HG03196 (cell line): ENCODE results near the gene TUT4.

ENCODE experiments used
- ATAC-seq: cut with Tn5 transposase; IDR thresholded peaks from one replicate; pipeline ENCODE4 v1.9.1; 2021; ENCODE audit not compliant: unreplicated experiment

TUT4 gene

DNA sequence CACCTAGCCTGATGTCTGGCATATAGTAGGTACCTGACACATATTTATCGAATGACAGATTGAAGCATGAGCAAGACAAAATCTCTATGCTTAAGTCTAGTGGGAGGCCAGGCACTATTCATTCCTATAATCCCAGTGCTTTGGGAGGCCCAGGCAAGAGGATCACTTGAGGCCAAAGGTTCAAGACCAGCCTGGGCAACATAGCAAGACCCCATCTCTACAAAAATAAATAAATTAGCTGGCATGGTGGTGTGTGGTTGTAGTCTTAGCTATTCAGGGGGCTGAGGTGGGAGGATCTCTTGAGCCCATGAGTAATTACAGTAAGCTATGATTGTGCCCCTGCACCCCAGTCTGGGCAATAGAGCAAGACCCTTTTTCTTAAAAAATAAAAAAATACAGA lies 23.2 kb upstream of the TUT4 start:
- ATAC-seq = no peak

DNA sequence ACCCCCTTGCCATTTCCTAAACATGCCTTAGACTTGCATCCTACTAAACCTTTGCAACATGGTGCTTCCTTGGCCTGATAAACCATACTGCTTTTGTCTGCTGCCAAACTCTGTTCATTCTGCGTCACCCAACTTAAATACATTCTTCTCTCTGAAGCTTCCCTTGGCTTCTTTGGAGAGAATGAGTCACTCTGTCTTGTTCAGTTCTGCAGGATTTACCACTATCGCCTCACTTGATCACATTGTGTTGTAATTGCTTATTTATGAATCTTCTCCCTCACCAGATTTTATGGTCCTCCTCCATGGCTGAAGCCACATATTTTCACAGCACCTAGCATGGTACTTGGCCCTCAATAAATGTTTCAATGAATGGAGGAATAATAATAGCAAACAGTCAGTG lies 21.7 kb upstream of the TUT4 start:
- ATAC-seq = no peak

DNA sequence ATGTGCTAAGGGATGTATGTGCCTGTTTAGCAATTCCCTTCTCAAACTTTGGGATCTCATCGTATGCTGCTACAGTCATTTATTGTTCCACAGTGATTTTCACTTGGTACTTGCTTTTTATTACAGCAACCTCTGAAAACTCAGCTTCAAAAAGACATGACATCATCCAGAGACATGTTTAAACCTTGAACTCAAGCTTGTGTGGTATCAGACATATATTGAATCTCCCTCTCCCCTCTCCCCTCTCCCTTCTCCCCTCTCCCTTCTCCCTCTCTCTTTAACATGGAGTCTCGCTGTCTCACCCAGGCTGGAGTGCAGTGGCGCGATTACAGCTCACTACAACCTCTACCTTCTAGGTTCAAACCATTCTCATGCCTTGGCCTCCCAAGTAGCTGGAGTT lies 19.5 kb upstream of the TUT4 start:
- ATAC-seq = no peak

DNA sequence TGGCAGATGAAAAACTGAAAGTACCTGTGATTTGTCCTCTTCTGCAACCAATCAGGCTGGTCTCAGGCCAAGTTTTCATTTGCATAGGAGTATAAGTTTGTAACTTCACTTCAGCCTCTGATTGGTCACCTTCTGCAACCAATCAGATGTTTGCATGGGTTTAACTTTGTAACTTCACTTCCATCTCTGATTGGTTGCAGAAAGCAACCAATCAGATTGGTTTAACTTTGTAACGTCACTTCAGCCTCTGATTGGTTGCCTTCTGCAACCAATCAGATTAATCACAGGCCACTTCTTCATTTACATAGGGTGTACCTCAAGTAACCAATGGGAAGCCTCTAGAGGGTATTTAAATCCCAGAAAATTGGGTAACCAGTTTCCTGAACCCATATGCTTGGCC lies 18.9 kb upstream of the TUT4 start:
- no peak for ATAC-seq

DNA sequence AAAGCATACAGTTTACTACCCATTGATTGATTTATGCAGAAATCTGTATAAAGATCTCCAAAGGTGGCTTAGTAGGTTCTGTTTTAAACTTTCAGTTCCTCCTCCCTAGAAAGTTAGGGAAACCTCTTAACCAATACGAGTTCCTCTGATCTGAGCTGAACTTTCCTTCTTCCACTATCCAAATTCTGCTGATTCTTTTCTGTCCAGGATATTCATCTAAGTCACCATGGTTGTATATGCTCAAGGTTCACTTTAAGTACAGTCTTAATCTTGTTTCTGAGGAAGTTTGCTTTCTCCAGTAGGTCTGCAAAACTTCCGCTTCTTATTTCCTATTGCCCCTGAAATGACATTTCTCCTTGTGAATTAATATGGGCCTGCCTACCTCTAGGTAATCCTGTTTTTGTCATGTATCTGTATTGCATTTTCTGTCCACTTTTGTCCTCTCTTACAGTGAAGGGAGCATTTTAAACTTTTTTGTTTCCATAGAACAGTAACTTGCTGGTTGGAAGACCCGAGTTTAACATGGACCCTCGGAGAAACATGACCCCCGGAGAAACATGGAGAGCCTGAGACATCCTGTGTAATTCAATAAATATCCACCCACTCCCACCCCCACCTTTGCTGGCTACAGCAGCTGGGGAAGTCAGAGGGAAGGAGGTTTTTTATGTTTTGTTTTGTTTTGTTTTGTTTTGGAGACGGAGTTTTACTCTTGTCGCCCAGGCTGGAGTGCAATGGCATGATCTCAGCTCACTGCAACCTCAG lies 16.7 kb upstream of the TUT4 start:
- ATAC-seq = no peak

DNA sequence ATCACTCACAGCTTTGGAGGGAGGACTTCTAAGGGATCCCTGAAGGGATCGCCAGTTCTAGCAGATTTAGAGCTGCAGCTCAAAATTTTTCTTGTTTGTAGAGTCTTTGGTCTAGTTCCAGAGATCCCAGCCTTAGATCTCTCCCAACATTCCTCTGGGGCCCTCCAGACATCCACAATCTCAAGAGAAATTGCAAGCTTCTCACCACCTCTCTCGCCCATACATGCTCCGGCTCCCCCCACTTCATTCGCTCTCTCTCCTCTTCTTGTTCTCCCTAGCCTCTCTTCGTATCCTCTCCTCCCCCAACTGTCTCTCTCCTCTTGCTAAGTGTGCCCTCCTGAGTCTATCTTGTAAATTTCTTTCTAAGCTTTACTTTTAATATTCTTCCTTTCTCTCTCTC lies 15.1 kb upstream of the TUT4 start:
- ATAC-seq = no peak

DNA sequence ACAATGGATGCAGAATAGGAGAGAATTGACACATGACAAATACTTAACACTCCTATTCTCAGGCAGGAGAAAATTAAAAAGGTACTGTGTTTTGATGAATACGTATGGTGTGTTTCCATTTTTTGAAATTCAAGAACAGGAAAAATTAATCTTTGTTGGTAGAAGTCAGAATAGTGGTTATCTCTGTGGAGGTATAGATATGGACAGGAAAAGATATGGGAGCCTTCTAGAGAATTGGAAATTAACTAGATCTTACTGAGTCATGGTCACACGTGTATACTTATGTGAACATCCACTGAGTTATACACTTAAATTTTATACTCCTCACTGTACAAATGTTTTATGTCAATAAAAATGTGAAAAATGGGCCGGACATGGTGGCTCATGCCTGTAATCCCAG lies 9.9 kb upstream of the TUT4 start:
- ATAC-seq = no peak

DNA sequence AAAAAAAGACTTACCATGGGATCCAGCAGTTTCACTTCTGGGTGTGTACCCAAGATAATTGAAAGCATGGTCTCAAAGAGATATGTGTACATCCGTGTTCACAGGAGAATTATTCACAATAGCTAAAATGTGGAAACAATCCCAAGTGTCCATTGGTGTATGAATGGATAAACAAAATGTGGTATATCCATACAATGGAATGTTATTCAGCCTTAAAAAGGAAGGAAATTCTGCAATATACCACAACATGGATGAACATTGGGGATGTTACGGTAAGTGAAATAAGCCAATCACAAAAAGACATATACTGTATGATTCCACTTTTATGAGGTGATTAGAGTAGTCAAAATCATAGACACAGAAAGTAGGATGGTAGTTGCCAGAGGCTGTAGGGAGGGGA lies 7.0 kb upstream of the TUT4 start:
- ATAC-seq = no peak

DNA sequence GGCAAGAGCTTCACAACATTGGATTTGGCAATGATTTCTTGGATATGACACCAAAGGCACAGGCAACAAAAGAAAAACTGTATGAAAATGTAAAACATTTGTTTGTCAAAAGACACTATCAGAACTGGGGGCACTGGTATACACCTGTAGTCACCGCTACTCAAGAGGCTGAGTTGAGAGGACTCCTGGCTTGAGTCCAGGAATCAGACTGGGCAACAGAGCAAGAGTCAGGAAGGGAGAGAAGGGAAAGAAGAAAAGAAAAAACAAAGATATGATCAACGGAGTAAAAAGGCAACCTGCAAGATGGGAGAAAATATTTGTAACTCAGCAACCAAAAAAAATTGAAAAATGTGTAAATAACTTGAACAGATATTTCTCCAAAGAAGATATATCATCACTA lies 6.0 kb upstream of the TUT4 start:
- no peak for ATAC-seq

DNA sequence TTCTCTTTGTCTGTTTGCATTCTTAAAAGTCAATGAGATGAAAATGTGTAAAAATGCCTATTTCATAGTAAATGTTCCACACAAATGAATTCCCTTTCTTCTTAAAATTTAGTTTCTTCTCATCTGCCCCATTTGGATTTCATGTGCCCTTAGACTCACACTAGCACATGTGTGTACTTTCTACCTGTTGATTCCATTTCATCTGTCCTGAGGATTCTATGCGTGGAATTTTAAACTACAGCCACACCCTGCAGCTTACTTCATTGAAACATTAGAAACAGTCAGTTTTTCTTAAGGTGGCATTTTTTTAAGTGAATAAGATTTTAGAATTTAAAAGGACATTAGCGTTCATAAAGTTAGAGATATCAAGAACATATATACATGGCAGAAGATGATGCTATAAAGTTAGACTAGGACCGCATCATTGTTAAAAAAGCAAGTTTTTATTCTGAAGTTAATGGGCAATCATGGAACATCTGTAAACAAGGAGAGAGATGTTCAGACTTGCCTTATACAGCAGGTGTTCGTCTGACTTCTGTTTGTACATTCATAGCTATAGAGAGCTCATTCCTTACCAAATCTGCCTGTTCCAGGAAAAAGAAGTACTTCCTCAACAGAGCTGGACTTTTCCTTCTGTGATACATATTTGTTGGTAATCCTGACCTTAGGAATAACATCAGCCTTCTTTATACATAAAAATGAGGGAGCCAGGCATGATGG lies 3.9 kb upstream of the TUT4 start:
- ATAC-seq = no peak

DNA sequence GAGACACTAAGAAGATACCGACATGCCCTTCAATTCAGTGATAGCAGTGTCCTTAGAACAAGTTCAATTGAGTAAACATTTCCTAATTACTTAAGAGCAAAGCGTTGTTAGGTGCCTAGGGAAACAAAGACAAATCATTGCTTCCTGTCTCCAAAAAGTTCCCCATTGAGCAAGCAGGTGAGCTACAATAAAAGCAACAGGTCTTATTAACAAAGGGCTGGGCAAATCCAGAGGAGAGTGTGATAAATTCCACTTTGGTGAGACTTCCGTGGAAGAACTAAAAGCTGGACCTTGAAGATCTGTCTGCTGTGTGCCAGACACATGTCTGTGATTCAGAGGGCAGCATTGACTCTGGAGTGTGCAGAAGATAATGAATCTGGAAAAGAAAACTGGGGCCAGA lies 1.9 kb upstream of the TUT4 start:
- ATAC-seq = no peak

DNA sequence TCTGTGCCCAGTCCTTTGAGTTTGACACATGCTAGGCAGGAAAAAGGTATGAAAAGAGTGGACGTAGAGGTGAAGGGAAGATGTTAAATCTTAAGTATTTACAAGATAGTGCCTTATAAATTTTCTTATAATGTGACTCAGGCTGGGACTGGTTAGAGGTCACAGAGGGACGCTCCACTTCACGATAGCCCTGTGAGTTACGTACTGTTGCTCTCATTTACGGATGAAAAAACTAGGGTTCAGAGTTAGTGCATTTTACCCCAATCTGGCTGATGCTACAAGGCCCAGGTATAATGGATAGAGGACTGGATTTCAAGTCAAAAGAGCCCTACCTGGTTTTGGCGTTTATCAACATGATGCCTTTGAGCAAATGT lies 1.4 kb upstream of the TUT4 start:
- no peak for ATAC-seq

DNA sequence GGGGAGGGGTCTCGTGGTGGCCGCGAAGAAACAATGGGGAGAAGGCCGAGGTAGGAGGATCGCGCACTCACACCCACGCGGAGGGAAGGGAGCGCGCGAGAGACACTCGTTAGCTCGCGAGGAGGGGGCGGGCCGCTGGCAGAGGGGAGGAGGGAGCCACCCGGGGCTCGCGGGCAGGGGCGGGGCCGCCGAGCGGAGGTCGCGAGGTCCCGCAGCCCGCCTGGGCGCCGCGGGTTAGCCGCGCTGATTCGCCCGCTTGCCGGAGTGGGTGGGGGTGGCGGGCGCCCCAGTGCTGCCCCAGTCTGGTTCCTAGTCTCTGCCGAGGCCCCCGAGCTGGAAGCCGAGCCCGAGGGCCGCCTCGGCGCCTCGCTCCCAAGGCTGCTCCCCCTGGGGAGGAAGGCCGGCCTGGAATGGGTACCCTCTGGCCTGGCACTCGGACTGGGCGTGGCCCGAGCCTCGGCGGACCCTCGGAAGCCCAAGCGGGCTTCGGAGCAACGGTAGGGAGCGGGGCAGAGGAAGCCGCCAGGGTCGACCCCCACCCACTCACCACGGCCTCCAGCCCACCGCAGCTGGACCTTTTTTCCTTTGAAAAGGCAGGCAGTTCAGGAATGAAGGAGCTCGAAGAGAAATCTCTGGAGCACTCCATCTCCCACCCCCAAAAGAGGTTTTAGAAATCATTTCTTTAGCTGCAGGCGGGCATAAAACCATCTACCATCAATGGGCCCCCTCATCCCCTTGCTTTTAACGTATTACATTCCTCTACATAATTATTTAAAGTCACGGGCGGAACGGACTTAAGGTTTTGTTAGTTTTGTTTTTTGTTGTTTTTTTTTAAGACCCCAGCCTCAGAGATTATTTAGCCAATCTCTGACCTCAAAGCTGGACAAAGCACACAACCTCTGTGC lies 722 bp upstream of the TUT4 start:
- peak; percentile 58 for ATAC-seq

DNA sequence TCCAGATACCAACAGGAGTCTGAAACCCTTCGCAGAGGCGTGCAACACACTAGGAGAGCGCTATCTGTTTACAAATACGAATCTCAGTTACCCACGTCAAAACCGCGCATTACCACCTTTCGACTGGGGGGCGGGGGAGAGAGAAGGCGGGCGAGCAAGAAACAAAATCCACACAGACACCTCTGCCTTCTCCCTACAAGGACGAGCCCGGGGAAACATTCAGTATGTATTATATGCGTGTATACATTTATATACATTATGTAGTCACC lies 722 bp downstream of the TUT4 start:
- ATAC-seq = peak; percentile 29

DNA sequence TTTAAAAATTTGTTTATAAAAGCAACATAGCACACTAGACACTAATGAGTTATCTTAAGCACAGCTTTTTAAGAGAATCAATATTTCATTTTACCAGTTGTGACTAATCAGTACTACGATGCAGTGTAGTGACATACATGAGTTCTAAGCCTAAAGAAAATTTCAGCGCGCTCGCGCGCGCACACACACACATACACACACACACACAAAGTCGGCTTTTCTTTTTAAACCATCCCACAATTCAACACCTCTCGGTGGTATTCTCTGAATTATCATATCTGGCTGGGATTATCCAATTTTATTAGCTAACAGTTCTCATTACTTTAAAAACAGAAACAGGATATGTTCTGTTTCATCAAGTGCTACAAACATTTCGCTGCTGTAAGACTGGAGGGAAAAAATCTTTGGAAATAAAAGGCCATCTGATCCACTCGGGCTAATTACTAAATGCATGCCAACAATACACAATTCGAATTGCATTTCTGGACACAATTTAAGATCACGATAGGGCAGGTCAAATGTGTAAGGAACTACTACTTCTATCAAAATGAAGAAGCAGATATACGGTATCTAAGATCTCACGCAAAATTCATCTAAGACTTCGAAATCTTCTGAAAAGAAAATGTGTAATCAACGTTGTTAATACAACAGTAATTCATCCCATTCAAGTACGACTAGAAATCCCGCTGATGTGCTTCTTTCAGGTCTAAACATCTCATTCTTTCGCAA lies 1.2 kb downstream of the TUT4 start:
- ATAC-seq = no peak

DNA sequence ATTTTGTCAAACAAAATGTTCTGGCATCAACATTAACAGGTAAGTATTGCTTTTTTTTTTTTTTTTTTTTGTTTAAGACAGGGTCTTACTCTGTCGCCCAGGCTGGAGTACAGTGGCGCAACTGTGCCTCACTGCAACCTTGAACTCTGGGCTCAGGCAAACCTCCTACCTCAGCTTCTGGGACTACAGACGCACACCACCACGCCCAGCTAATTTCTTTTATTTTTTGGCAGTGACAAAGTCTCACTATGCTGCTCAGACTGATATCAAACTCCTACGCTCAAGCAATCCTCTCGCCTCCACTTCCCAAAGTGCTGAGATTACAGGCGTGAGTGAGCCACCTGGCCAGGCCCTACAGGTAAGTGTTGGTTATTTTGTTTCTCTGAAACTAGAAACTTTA lies 2.4 kb downstream of the TUT4 start:
- ATAC-seq = no peak

DNA sequence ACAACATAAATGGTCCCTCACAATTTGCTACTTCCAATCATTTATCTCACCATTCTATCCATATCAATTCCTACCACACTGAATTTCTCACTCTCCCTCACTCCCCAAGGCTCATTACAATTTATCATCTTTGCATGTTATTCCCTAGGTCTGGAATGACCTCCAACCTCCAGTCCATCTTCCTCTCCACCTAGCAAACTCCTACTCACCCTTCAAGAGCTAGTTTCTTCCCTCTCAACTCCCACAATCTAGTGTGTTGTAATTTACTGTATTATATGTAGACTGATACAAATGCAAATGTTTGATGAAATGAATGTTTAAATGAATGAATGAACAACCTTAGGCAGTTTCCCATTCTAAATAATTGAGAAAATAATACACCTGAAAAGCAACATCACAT lies 3.6 kb downstream of the TUT4 start:
- no peak for ATAC-seq

DNA sequence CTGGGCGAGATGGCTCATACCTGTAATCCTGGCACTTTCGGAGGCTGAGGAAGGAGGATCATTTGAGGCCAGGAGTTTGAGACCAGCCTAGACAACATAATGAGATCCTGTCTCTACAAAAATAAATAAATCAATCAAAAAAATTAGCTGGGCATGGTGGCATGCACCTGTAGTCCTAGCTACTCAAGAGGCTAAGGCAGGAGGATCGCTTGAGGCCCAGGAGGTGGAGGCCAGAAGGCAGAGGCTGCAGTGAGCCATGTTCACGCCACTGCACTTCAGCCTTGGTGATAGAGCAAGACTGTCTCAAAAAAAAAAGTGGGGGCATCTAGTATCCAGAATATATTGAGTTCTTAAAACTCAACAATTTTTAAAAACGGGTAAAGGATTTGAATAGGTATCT lies 6.0 kb downstream of the TUT4 start:
- no peak for ATAC-seq

DNA sequence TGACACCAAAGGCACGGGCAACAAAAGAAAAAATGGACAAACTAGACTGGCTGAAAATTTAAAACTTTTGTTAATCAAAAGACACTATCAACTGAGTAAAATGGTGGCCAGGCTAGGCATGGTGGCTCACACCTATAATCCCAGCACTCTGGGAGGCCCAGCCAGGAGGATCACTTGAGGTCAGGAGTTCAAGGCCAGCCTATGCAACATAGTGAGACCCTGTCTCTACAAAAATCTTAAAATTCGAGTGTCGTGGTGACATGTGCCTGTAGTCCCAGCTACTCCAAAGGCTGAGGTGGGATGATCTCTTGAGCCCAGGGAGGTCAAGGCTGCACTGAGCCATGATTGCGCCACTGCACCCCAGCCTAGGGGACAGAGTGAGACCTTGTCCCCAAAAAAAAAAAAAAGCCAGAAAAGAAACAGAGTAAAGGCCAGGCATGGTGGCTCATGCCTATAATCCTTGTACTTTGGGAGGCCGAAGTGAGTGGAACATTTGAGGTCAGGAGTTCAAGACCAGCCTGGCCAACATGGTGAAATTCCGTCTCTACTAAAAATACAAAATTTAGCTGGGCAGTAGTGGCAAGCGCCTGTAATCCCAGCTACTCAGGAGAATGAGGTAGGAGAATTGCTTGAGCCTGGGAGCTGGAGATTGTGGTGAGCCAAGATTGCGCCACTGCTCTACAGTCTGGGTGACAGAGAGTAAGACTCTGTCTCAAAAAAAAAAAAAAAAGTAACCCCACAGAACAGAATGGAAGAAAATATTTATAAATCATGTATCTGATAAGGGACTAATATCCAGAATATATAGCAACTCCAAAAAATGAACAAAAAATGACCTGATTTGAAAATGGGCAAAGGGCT lies 8.0 kb downstream of the TUT4 start:
- no peak for ATAC-seq

DNA sequence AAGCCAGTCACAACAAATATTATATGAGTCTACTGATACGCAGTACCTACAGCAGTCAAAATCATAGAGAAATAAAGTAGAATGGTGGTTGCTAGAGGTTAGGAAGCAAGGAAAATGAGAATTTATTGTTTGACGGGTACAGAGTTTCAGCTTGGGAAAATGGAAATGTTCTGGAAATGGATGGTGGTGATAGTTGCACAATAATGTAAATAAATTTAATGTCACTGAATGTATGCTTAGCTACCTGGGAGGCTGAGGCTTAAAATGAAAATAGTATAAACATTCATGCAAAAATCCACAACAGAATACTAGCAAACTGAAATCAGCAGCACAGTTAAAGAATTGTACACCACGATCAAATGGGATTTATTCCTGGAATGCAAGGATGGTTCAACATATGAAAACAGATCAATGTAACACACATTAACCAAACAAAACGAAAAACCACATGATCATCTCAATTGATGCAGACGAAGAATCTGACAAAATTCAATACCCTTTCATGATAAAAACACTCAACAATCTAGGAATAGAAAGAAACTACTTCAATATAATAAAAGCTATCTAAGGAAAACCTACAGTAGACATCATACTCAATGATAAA lies 10.7 kb downstream of the TUT4 start:
- ATAC-seq = no peak
